Esophagus mucosa (tissue), 1 donor: Measurements from ENCODE around the gene CNBP. TPM values are rescaled to one million over a fixed set of nuclear protein-coding genes. Genes with fewer than 3 reads are reported as not detected.
A peak's percentile ranks its signal among the peaks of the same experiment; 100 is the strongest.
"Not testable (repeated sequence)": the region's sequence is repeated elsewhere in the genome, so short reads cannot be mapped to it uniquely, and the experiment has no call there.

ENCODE experiments used
- ATAC-seq: fragments of 200-7000 bp; cut with Tn5 transposase; one replicate; pipeline ENCODE4 v1.9.1; 2020
- total RNA-seq: library from RNA; stranded (reverse); gene quantifications from one replicate; pipeline ENCODE4 v1.2.4, GENCODE V29; 2023
- donor health status: DM: yes; HTN: yes; CAD: no.

The CNBP gene
- total RNA-seq, 1 donor from 2014 or later: 236 TPM

- not testable (repeated sequence) for ATAC-seq
These were observed 1.3 kb upstream of the CNBP start for GRCh38 chr3:129184784-129185542.

GRCh38 chr3:129184396-129184657 lies 631 bp upstream of the CNBP start:
- no peak for ATAC-seq

GRCh38 chr3:129182390-129183185 lies 1.1 kb downstream of the CNBP start:
- no peak for ATAC-seq

GRCh38 chr3:129181819-129182218 lies 1.9 kb downstream of the CNBP start:
- ATAC-seq: no peak

GRCh38 chr3:129180461-129180860 lies 3.2 kb downstream of the CNBP start:
- ATAC-seq: no peak

- no peak for ATAC-seq
These were observed 7.6 kb downstream of the CNBP start for GRCh38 chr3:129176051-129176450.

- no peak for ATAC-seq
These were observed 10.0 kb downstream of the CNBP start for GRCh38 chr3:129173725-129174124.

- ATAC-seq: no peak
These were observed 10.5 kb downstream of the CNBP start for GRCh38 chr3:129173206-129173605.

- ATAC-seq: no peak
These were observed 16.9 kb downstream of the CNBP start for GRCh38 chr3:129166579-129167332.

- not testable (repeated sequence) for ATAC-seq
These were observed 18.1 kb downstream of the CNBP start for GRCh38 chr3:129165594-129165993.

GRCh38 chr3:129164500-129164899 lies 19.2 kb downstream of the CNBP start:
- ATAC-seq: no peak

GRCh38 chr3:129162729-129163579 lies 20.7 kb downstream of the CNBP start:
- ATAC-seq: no peak

GRCh38 chr3:129161860-129162271 lies 21.8 kb downstream of the CNBP start:
- peak; percentile 26 for ATAC-seq

GRCh38 chr3:129160891-129161859 lies 22.5 kb downstream of the CNBP start, which contains the start of gene ISY1:
TSS of gene ISY1 (minus strand) at chr3:129161063. CDS start at chr3:129160975, 88 bp downstream.
- peak; percentile 86 for ATAC-seq

GRCh38 chr3:129144786-129145185 lies 38.9 kb downstream of the CNBP start:
- no peak for ATAC-seq

GRCh38 chr3:129141011-129141410 lies 42.7 kb downstream of the CNBP start:
- ATAC-seq: not testable (repeated sequence)

- no peak for ATAC-seq
These were observed 43.8 kb downstream of the CNBP start for GRCh38 chr3:129139911-129140310.

- ATAC-seq: peak; percentile 50
These were observed 47.4 kb downstream of the CNBP start for GRCh38 chr3:129136275-129136674.

GRCh38 chr3:129132097-129132866 lies 51.4 kb downstream of the CNBP start:
- ATAC-seq: no peak

- no peak for ATAC-seq
These were observed 52.1 kb downstream of the CNBP start for GRCh38 chr3:129131465-129132088.
